HG03159 (cell line): ENCODE measurements around the gene VPS13D.
"Not testable (repeated sequence)": the region's sequence is repeated elsewhere in the genome, so short reads cannot be mapped to it uniquely, and the experiment has no call there.

Source experiments
- ATAC-seq: cut with Tn5 transposase; IDR thresholded peaks from one replicate; pipeline ENCODE4 v1.9.1; 2021; ENCODE audit warnings: mild to moderate bottlenecking, moderate library complexity; ENCODE audit not compliant: unreplicated experiment

Gene VPS13D

DNA sequence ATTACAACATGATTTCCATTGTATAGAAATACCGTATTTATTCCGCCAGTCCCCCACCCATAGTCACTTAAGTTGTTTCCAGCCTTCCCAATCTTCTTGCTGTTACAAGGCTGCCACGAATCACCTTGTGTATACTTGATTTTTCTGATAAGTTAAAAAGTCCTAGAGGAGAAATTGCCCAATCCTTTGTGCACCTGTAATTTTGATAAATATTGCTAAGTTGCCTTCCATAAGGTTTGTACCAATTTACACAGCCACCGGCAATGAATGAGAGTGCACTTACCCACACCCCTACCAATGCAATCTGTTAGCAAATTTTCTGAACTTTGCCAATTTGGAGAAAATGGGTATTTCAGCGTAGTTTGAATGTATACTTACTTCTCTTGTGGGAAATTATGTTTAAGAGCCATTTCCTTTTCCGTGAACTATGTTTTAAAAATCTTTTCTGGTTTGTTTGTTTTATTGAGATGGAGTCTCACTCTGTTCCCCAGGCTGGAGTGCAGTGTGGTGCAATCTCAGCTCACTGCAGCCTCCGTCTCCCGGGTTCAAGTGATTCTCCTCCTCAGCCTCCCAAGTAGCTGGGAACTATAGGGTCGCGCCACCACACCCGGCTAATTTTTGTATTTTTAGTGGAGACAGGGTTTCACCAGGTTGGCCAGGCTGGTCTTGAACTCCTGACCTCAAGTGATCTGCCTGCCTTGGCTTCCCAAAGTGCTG lies 300.8 kb downstream of the VPS13D start:
- no peak for ATAC-seq

DNA sequence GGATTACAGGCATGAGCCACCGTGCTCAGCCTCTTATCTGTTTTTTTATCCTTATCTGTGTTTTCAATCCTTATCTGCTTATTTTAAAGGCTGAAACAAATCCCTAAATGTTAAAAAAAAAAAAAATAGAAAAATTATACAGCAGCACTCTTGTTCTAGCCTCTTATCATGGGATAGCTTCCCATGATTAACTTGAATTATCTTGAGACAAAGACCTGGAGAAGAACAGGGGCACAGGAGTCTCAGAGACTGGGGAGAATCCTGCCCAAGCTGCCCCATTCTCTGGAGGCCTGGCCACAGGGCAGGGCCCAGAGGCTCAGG lies 301.3 kb downstream of the VPS13D start:
- ATAC-seq = no peak

DNA sequence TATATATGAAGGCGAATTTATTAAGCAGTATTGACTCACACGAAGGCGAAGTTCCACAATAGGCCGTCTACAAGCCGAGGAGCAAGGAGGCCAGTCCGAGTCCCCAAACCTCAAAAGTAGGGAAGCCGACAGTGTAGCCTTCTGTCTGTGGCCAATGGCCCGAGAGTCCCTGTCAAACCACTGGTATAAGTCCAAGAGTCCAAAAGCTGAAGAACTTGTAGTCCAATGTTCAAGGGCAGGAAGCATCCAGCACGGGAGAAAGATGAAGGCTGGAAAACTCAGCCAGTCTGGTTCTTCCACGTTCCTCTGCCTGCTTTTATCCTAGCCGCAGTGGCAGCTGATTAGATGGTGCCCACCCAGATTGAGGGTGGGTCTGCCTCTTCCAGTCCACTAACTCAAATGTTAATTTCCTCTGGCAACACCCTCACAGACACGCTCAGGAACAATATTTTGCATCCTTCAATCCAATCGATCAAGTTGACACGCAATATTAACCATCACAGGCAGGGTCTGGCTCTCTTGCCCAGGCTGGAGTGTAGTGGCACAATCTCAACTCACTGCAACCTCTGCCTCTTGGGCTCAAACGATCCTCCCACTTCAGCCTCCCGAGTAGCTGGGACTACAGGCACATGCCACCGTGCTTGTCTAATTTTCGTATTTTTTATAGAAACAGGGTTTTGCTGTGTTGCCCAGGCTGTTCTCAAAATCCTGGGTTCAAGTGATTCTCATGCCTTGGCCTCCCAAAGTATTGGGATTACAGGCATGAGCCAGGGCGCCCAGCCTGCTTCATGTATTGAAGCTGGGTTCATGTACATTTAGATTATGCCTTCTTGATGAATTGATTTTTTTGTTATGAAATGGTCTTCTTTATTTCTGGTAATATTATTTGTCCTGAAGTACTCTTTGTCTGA lies 302.8 kb downstream of the VPS13D start:
- ATAC-seq = no peak

DNA sequence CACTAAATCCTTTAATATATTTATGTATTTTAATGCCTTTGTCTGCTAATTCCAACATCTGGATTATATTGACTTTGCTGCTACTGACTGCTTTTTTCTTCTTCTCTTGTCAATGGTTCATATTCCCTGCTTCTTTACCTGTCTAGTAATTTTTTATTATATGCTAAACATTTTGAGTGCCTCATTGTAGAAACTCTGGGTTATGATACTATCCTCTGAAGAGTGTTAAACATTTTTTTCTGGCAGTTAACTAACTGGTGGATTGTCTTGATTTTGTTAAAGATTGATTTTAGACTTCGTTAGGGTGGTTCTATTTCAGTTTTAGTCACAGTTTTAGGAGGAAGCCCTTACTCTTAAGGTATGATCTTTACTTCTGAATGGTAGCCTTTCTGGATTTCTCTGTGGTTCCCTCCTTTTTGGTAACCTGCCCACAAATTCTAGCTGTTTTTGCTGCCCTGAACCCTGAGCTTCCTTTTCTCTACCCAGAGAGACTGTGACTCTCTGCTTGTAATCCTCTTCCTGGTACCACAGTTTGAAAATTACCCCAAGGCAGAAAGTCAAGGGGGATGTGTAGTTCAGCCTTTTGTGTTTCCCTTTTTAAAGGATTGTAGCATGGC lies 306.3 kb downstream of the VPS13D start:
- ATAC-seq = no peak

DNA sequence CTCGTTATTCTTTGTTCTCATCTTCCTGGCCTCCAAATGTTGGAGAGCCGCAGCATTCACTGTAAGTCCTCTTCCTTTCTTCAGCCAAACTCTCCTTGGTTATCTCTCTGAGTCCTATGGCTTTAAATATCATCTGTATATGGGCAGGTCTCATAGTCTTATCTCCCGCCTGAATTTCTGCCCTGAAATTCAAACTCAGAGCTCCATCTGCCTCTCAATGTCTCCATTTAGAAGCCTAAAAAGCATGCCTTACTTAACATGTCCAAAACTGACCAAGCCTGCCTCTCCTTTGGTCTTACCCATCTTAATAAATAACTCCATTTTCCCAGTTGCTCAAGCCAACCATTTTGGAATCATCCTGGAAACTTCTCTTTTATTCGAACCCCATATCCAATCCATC lies 307.5 kb downstream of the VPS13D start:
- no peak for ATAC-seq

DNA sequence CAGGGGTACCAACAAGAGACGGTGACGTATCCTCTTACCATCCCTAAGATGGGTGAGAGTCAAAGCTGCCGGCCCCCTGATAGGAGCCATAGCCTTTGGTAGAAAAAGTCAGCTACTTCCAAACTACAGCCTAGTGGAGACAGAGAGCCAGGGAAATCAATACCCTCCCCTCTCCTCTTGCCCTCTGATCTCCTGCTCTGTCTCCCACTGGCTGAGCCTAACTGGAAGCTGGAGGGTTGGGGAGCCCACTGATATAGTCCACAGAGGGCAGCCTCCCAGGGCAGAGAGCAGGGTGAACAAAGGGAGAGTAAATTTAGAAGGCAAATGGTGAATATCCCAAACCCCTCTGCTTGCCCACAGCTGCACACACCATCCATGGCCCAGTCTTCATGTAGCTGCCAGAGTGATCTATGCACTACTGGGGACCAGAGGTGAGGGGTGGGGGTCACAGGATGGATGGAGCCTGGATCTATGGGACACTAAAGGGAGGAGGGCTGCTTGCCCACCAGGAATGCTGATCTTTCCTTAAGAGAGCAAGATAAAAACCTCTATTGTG lies 308.2 kb downstream of the VPS13D start:
- ATAC-seq = no peak

DNA sequence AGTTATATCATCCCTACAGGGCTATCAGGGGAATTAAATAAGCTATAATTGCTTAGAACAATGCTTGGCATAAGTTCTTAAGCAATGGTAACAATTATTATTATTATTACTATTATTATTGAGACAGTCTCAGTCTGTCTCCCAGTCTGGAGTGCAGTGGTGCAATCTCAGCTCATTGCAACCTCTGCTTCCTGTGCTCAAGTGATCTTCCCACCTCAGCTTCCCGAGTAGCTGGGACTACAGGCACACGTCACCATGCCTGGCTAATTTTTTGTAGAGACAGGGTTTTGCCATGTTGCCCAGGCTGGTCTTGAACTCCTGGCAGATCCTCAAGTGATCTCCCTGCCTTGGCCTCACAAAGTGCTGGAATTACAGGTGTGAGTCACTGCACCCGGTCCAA lies 308.7 kb downstream of the VPS13D start:
- not testable (repeated sequence) for ATAC-seq

DNA sequence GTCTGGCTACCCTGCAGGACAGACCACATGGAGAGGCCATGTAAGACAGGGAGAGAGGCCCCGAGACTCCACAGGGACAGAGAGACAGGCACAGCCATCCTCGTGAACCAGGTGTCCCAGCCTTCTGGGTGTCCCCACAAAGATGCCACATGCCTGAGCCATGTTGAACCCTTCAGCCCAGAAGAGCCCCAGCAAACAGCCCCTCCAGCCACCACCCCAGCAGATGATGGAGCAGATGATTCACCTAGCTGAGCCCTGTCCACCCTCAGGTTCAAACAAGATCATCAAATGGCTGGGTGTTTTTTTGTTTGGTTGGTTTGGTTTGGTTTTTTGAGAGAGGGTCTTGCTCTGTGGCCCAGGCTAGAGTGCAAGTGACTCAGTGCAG lies 309.5 kb downstream of the VPS13D start:
- no peak for ATAC-seq

DNA sequence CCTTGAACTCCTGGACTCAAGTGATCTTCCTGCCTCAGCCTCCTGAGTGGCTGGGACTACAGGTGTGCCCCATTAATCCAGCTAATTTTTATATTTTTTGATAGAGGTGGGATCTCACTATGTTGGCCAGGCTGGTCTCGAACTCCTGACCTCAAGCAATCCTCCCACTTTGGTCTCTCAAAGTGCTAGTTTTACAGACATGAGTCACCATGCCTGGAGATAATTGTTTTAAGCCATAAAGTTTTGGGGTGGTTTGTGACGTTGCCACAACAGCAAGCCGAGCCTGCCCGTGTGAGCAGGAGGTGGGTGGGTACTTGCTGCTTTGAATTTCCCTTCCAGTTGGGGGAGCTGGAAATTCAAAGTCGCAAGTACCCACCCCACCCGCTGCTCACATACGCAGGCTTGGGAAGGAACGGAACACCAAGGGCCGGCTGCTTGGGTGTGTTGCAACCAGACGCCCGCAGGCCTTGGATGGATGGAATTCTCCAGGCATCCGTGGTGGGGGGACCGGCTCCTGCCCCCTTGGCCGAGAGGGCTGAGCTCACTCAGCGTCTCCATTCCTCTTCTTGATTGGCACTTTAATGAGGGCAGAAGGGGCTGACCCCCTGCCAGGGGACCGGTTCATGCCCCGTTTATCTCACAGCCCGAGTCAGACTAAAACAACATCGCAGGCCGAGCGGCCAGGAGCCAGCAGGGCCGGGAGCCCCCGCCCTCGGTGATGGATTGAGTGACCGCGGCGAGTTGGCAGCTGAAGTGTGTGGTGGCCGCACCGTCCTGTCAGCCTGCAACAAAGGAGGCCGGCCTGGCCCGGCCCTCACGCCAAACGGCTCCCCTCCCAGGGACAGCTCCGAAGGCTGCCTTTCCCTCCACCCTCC lies 310.1 kb downstream of the VPS13D start:
- no peak for ATAC-seq

DNA sequence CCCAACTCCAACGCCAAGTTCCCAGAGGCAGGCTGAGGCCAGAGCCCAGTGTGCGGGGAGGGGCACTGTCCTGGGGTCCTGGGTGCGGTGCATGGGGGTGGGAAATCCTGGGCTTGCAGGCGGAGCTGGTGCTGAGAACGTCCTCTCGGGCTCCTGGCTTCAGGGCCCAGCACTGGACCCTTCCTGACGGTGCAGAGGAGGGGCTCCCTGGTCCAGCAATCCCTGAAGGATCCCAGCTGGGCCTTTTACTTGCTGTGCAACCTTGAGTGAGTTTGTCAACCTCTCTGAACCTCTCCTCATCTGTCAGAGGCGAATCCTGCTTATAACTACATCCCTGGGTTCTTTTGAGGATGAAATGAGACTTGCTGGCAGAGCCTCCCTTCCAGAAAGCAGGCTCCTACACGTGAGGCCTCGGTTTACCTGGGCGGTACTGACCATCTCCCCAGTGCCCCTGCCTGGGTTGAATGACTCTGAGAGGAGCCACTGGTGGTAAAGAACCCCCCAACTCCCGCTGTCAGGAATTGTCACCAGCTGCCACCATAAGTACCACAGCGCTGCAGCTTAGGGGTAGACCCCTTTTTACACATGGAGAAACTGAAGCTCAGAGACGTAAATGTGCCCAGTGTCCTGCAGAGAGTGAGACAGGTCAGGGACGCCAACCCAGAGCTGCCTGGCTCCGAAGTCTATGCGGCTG lies 310.9 kb downstream of the VPS13D start:
- no peak for ATAC-seq

DNA sequence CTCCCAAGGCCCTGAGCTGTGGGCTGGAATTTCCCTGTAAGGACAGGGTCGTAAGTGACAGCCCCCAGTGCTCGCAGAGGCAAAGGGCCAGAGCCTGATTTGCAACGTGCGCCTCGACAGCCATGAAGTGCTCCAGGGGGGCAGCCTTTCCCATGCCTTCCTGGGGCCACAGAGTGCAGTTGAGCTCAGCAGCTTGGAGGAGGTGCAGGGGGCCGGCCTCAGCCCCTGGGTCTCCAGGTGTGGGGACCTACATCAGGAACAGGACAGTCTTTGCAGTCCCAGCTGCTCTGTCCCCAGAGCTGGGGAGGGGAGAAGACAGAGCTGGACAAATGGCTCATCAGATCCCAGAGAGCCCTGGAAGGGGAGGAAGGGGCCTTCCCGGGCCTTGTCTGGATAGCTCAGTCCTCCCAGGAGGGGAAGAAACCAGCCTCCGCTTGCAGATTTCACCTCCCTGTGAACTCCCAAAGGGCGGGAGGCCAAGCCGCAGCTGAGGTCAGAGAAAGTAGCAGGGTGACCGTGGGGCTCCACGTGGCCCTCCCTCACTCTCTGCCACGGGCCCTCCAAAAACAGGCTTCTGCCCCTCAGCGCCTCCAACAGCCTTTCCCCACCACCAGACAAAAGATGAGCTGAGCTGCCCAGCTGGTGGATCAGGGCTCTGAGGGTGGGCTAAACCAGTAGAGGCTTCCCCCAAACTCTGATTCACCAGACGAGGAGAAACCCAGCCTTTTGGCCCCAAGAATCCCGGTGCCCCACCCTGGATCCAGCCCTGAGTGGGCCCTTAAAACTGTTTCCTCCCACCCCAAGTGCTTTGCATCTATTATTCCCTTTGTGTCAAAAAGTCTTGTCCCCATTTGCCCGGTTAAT lies 311.7 kb downstream of the VPS13D start:
- no peak for ATAC-seq

DNA sequence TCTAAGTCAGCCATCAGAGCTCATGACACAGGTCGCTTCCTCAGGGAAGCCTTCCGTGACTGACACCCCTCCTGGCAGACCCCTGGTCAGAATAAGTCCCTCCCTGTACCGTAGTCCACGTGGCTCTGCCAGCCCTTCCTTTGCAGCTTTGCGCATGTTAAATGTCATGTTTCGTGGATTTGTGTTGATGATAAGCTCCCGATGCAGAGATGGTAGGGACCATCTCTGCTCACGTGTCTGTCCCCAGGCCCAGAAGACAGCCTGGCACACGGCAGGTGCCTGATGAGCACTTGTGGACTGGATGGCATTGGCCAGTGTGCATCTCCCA lies 312.3 kb downstream of the VPS13D start:
- no peak for ATAC-seq

DNA sequence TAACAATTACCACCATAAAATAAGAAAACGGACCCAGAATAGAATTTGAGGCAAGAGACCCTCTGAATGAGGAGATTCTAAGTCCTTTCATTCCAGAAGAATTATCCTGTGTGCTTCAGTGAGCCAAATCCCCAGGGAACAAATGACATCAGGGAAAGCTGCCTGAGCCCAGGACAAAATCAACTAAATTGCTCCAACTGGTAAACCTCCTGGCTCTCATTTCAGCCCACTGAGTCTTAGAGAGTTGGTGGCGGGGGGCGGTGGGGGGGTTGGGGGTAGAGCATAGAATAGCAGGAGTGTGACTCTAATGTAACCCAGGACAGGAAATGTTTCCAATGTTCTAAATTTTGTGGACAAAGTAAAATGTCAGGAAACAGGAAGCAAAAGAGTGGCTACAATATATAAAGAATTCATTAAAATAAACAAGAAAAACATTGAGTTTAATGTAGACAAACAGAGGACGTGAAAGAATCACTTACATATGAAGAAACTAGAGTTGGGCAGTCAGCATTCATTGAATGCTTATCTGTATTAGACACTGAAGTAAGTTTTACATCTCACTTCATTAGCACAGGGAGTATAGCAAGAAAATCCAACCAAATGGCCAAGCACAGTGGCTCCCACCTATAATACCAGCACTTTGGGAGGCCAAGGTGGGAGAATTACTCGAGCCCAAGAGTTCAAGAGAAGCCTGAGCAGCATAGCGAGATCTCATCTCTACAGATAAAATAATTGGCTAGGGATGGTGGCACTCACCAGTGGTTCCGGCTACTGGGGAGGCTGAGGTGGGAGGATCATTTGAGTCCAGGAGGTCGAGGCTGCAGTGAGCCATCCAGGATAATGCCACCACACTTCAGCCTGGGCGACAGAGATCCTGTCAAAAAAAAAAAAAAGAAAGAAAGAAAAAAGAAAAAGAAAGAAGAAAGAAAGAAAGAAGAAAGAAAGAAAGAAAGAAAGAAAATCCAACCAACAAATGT lies 313.1 kb downstream of the VPS13D start:
- ATAC-seq = no peak

DNA sequence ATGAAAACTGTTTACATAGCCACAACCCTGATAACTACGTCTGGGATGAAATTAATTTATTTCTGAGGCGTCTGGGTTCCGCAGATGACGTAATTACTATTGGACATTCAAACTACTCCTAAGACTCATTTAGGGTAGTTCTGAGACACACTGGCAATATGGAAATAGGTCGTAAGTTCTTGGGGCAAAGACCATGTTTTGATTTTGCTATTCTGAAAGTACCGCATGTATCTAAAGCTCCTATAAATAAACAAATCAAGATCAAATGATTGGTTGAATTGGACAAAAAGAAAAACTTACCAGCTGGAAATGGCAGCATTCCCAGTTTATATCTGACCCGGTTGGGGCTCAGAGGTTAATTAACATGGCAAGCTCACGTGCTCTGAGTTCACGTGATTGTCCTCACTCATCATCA lies 313.9 kb downstream of the VPS13D start:
- no peak for ATAC-seq

DNA sequence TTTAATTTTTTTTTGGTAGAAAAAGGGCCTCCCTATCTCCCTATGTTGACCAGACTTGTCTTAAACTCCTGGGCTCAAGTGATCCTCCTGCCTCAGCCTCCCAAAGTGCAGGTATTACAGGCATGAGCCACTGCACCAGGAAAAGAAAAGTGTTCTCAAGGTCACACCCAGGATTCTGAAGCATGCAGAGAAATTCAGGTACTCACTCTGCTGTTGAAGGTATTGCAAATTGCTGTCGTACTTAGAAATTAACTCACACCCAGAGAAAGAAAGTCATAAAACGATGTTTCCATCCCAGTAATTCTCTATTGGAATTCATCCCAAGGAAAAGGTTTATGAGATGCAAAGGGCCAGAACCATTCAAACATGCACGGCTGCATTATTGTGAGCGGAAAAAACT lies 314.5 kb downstream of the VPS13D start:
- no peak for ATAC-seq

DNA sequence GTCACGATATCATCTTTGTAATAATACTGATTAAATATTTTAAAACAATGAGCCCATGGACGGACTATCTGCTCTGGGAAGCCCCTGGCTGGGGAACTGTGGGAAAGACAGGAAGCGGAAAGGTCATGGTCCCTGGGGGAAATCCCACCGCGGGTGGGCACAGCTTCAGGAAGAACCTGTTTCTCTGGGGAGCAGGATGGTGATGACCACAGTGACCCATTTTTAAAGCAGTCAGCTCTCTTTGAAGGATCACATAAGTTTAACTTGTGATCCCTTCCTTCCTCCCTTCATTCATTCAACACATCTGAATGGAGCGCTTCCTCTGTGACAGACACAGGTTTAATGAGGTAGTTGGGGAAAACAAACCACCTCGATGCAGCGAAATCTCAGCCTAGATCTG lies 315.2 kb downstream of the VPS13D start:
- ATAC-seq = no peak

DNA sequence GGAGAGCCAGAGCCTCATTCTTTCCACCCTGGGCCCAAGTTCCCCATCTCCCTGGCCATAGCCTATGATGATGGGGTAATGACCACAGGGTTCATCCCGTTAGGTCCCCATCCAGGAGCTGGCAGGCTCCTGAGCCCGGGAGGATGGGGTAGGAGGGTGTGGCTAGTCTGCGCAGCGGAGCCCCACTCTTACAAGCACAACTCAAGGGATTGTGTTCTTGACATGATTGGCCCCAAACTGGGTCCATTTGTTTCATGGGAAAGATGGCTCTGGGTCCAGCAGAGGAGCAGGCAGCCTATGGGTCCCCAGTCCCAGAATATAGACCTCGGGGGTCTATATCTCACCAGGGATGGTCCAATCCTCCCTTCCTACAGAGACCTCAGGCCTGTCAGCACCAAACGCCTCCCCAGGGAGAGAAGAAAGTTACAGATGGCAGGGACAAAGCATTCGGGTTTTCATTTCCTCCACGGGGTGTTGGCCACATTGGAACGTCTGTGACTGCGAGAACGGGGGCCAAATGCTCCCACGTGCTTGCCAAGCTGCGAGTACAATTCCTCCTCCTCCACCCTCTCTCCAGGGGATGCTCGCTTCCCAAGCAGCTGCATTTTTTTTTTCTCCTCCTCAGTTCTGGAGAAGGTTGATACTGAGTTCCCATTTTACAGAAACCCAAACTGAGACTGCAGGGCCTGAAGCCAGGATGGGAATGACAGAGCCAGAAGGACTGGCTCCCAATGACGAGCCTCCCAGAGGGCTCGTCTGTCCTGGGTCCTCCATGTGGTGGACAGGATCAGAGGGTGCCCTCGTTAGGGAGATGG lies 317.1 kb downstream of the VPS13D start:
- no peak for ATAC-seq
